Activated CD4-positive, alpha-beta T cell treated with anti-CD3 and anti-CD28 coated beads for 1 hour (primary cell): ENCODE measurements around the gene HOXC13.

Source experiments
- DNase-seq: peaks from one replicate; pipeline ENCODE4 v3.0.0-alpha.2; 2020

The HOXC13 gene

GRCh38 chr12:53995378-53996239, 57.0 kb downstream of the HOXC13 start:
- no peak for DNase-seq
